GM10266 (cell line): ENCODE measurements around the gene MAEA.

Experiments used
- DNase-seq: peaks from one replicate; pipeline ENCODE4 v3.0.0; 2012; ENCODE audit errors: extremely low spot score
- CTCF ChIP-seq: IDR thresholded peaks from 2 replicates; pipeline ENCODE4 v1.5.1; 2012; ENCODE audit warnings: mild to moderate bottlenecking, low read depth; ENCODE audit not compliant: control insufficient read depth, insufficient read depth; ENCODE audit errors: missing control alignments

MAEA gene

DNA sequence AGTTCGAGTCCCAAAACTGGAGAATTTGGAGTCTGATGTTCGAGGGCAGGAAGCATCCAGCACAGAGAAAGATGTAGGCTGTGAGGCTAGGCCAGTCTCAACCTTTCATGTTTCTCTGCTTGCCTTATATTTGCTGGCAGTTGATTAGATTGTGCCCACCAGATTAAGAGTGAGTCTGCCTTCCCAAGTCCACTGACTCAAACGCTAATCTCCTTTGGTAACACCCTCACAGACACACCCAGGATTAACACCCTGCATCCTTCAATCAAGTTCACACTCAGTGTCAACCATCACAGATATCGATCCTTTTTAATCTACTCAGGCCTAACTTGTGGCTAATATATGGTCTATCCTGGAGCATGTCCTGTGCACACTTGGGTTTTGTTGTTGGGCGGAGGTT, 18.0 kb upstream of the MAEA start:
- no peak for DNase-seq
- TF ChIP-seq CTCF: no peak

DNA sequence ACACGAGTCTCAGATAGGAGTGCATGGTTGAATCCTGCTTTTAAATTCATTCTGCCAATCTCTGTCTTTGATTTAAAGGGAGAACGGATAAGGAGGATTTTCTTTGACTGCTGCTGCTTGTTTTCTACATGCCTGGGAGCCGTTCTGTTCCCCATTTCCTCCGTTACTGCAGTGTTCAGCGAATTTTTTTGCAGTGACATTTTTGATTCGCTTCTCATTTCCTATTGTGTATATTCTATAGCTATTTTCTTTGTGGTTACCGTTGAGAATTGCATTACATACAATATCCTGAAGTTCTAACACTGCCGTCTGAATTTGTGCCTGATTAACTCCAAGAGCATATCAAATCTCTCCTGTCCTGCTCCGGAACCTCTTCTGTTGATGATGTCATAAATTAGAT, 14.8 kb upstream of the MAEA start:
- no peak for DNase-seq
- no peak for TF ChIP-seq CTCF

DNA sequence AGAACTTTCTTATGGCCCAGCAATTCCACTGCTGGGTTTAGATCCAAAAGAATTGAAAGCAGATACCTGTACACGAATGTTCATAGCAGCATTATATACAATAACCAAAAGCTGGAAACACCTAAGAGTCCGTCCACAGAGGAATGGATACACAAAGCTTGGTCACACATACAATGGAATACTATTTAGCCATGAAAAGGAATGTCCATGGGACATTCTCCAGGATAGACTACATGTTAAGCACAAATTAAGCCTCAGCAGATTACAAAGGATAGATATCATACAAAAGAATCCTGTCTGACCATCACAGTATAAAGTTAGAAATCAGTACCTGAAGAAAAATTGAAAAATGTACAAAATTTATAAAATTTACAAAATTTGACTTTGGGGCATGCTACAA, 12.7 kb upstream of the MAEA start:
- TF ChIP-seq CTCF: no peak

DNA sequence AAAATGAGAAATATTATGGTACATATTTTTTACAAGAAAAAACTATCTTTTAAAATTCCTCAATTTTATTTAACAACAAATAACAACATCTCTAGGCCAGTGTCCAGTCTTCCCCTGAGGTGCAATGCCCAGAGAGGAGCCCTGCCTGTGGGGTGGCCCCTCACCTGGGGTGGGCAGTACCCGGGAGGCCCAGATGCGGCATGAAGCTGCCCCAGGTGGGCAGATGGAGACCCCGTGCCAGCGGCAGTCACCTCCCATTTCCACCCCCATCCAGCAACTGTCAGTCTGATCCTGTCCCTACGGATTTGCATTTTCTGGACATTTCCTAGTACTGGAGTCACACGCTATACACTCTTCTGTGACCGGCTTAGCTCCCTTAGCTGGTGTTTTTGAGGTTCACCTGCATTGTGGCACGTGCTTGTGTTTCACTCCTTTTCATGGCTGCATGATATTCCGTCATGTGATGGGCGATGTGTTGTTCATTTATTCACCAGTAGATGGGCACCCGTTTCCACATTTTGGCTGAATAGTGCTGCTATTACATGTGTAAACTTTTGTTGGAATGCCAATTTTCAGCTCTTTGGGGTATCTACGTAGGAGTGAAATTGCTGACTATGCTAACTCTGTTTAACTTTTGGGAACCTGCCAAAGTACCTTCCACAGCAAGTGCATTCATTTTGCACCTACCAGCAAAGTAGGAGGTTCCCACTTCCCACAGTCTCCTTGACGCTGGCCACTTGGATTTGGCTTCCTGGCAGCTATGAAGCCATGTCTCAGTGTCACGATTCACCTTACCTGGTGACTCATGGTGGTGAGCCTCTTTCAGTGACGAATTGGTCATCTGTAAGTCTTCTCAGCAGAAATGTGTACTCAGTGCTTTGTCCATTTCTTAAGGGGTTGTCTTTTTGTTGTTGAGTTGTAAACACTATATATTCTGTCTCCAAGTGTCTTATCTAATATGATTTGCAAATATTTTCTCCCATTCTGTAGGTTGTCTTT, 11.7 kb upstream of the MAEA start:
- DNase-seq: no peak
- TF ChIP-seq CTCF: no peak

More for the DNA sequence above, 12.7 kb upstream of the MAEA start:
- no peak for DNase-seq

DNA sequence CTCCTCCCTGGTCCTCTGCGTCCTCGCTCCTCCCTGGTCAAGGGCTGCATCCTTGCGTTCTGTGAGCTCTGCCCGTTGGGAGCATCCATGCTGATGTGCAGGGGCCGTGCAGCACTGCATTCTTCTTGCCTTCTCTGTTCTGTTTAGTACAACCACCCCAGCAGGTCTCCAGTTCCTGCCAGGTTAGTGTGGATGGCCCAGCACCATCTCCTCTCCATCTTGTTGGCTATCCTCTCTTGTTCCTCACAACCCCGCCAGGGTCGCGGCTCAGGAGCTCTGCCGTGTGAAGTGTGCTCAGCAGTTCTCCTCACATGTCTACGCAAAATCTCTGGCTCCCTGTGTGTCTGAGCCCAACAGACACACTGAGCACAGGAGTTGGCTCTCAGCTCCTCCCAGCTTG, 10.4 kb upstream of the MAEA start:
- DNase-seq: no peak
- no peak for TF ChIP-seq CTCF

DNA sequence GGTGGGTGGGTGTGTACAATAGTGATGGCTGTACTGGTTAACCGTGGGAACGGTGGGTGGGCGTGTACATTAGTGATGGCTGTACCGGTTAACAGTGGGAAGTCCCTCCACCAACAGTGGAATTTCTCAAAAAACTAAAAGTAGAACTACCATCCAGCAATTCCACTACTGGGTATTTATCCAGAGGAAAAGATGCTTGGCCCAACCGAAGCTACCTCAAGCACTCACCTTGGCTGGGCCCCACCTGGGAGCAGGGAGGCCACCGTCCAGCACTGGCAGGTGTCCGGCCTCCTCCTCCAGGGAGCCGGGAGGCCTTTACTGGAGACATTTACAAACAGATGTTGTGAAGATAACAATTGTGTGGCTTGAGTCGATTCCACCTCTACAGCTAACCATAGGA, 6.0 kb upstream of the MAEA start:
- DNase-seq: no peak
- no peak for TF ChIP-seq CTCF

GRCh38 chr4:1285151-1285789, 4.4 kb upstream of the MAEA start:
- DNase-seq: no peak
- no peak for TF ChIP-seq CTCF
